Gastrocnemius medialis (tissue), 4 donors: ENCODE data around the gene CALN1.

Experiments
- CTCF ChIP-seq, 5 experiments: fragments of 450-650 bp in 3 of 5; fragments of 200-600 bp in 2 of 5; sonication (generic) in 2 of 5; IDR thresholded peaks in 4 of 5; conservative IDR thresholded peaks in 1 of 5; 1 replicate in 4 of 5; 2 replicates in 1 of 5; pipeline ENCODE4 v1.5.1; 2016 to 2019; ENCODE audit warnings: antibody characterized with exemption in 5 of 5, mild to moderate bottlenecking in 3 of 5, moderate library complexity in 3 of 5
- POLR2A ChIP-seq, 2 donors: fragments of 450-650 bp; IDR thresholded peaks; one replicate each; pipeline ENCODE4 v1.6.1; 2017; ENCODE audit warnings: antibody characterized with exemption in 2 of 2, mild to moderate bottlenecking in 2 of 2, moderate library complexity in 2 of 2

GRCh38 chr7:72444026-72444776 lies 32.1 kb upstream of the CALN1 start:
- TF ChIP-seq CTCF (IDR thresholded peaks at IDR 0.05 in 4 of 5, conservative IDR thresholded peaks at IDR 0.05 in 1 of 5) (no peak), POLR2A (IDR thresholded peaks at IDR 0.05) (no peak)
